Fibroblast of the aortic adventitia (primary cell): Measurements from ENCODE around the gene NCKAP5. TPM values are rescaled to one million over a fixed set of nuclear protein-coding genes. Genes with fewer than 3 reads are reported as not detected.

ENCODE experiments used
- DNase-seq: peaks from one replicate; pipeline ENCODE4 v3.0.0-alpha.2; 2010; ENCODE audit warnings: low read depth
- H3K4me3 ChIP-seq: 2 replicates; pipeline ENCODE4 v1.5.1; 2011; ENCODE audit warnings: low read depth, mild to moderate bottlenecking, control low read depth, low read length, moderate library complexity
- CTCF ChIP-seq: IDR thresholded peaks from 2 replicates; pipeline ENCODE4 v1.5.1; 2011; ENCODE audit warnings: mild to moderate bottlenecking, low read length, control low read depth, inconsistent platforms; ENCODE audit not compliant: insufficient read depth
- total RNA-seq: library from RNA; depleted of rRNA; stranded (reverse); fragments of >200 nt; gene quantifications from 2 replicates; pipeline ENCODE4 v1.2.3, GENCODE V29; 2012; ENCODE audit warnings: low replicate concordance

Gene NCKAP5
- total RNA-seq, 1 donor = 4.4 TPM

- no peak overlapping the region for H3K4me3 ChIP-seq
- no peak for DNase-seq
- no peak for TF ChIP-seq CTCF
Observed at GRCh38 chr2:133382566-133382965, 185.7 kb downstream of the NCKAP5 start.

GRCh38 chr2:133380991-133381390 lies 187.3 kb downstream of the NCKAP5 start:
- H3K4me3 ChIP-seq = no peak overlapping the region
- no peak for DNase-seq
- TF ChIP-seq CTCF = no peak

- no peak overlapping the region for H3K4me3 ChIP-seq
- DNase-seq = peak; percentile 30
- no peak for TF ChIP-seq CTCF
Observed at GRCh38 chr2:133378928-133379549, 189.2 kb downstream of the NCKAP5 start.

GRCh38 chr2:133378386-133378785 lies 189.9 kb downstream of the NCKAP5 start:
- H3K4me3 ChIP-seq = no peak overlapping the region
- no peak for DNase-seq
- TF ChIP-seq CTCF = no peak

- no peak for DNase-seq
Observed at GRCh38 chr2:133377599-133377998, 190.7 kb downstream of the NCKAP5 start.

GRCh38 chr2:133377021-133377481 lies 191.2 kb downstream of the NCKAP5 start:
- no peak for TF ChIP-seq CTCF
- H3K4me3 ChIP-seq = no peak overlapping the region
- peak; percentile 89 for DNase-seq

More at GRCh38 chr2:133377599-133377998, 190.7 kb downstream of the NCKAP5 start:
- TF ChIP-seq CTCF = no peak
- H3K4me3 ChIP-seq = no peak overlapping the region

GRCh38 chr2:133374781-133375180 lies 193.5 kb downstream of the NCKAP5 start:
- no peak for TF ChIP-seq CTCF
- H3K4me3 ChIP-seq = no peak overlapping the region
- DNase-seq = peak; percentile 55
